Chondrocyte (in vitro differentiated cells): Measurements from ENCODE around the gene GRIK1. TPM values are rescaled to one million over a fixed set of nuclear protein-coding genes. Genes with fewer than 3 reads are reported as not detected.
"Not testable (repeated sequence)": the region's sequence is repeated elsewhere in the genome, so short reads cannot be mapped to it uniquely, and the experiment has no call there.

Experiments used
- DNase-seq: peaks from one replicate; pipeline ENCODE4 v3.0.0; 2021; ENCODE audit warnings: mixed read lengths, low spot score
- H3K27ac Mint-ChIP-seq: one replicate; pipeline ENCODE4 v1.8.0; 2021; ENCODE audit warnings: mild to moderate bottlenecking, moderate library complexity, mixed read lengths; ENCODE audit not compliant: unreplicated experiment
- H3K27me3 Mint-ChIP-seq: 2 replicates; pipeline ENCODE4 v1.8.0; 2021; ENCODE audit warnings: low read depth, mixed read lengths
- H3K36me3 Mint-ChIP-seq: 2 replicates; pipeline ENCODE4 v1.8.0; 2021; ENCODE audit warnings: low read depth, mixed read lengths
- H3K4me1 Mint-ChIP-seq: 2 replicates; pipeline ENCODE4 v1.8.0; 2021; ENCODE audit warnings: low read depth, mild to moderate bottlenecking, mixed read lengths
- H3K4me3 Mint-ChIP-seq: one replicate; pipeline ENCODE4 v1.8.0; 2021; ENCODE audit warnings: mild to moderate bottlenecking, moderate library complexity, mixed read lengths; ENCODE audit not compliant: unreplicated experiment
- H3K9me3 Mint-ChIP-seq: 2 replicates; pipeline ENCODE4 v1.8.0; 2021; ENCODE audit warnings: low read depth, mixed read lengths
- total RNA-seq: library from RNA; stranded (reverse); gene quantifications from 3 replicates; pipeline ENCODE4 v1.2.1, GENCODE V29; 2021
- TF ChIP-seq, protein P1 (sequence below): fragments of 200-600 bp; sonication (generic); IDR thresholded peaks from 2 replicates; pipeline ENCODE4 v1.5.0; 2021; ENCODE audit warnings: antibody characterized with exemption, mild to moderate bottlenecking, moderate library complexity

The GRIK1 gene
- total RNA-seq, 1 donor from 2014 or later: 1.2 TPM

DNA sequence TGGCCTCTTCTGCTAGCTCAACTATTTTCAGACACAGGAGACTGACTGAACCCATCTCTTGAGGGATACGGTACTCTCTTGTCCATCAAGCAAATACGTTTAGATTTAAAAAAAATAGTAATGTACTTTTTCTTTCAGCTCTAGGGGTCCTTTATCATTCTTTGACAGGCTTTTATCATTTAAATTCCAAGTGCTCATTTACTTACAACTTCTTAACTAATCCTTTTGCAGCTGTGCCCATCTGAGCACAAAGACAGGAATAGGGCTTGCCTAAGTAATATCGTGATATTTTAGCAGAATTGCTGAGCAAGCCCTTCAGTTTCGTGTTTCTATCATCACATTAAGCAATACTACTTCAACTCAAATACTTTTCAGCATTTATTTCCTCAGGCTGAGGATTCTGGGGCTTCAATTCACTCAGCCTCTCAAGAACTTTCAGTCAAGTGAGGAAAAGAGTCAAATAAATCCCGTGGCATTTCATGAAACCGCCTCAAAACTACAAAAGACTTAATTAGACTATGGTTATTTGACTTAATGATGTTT is 323.5 kb downstream of the GRIK1 start:
- no peaks in the 10 kb centered on the region for H3K4me1 Mint-ChIP-seq
- no peak overlapping the region for H3K27ac Mint-ChIP-seq
- no peaks in the 10 kb centered on the region for H3K27me3 Mint-ChIP-seq
- no peak overlapping the region for H3K4me3 Mint-ChIP-seq
- no peaks in the 10 kb centered on the region for H3K36me3 Mint-ChIP-seq
- no peak for DNase-seq
- TF ChIP-seq, protein P1, sequence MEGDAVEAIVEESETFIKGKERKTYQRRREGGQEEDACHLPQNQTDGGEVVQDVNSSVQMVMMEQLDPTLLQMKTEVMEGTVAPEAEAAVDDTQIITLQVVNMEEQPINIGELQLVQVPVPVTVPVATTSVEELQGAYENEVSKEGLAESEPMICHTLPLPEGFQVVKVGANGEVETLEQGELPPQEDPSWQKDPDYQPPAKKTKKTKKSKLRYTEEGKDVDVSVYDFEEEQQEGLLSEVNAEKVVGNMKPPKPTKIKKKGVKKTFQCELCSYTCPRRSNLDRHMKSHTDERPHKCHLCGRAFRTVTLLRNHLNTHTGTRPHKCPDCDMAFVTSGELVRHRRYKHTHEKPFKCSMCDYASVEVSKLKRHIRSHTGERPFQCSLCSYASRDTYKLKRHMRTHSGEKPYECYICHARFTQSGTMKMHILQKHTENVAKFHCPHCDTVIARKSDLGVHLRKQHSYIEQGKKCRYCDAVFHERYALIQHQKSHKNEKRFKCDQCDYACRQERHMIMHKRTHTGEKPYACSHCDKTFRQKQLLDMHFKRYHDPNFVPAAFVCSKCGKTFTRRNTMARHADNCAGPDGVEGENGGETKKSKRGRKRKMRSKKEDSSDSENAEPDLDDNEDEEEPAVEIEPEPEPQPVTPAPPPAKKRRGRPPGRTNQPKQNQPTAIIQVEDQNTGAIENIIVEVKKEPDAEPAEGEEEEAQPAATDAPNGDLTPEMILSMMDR: no peak
- H3K9me3 Mint-ChIP-seq: peaks cover 4% of the 10 kb centered on the region

DNA sequence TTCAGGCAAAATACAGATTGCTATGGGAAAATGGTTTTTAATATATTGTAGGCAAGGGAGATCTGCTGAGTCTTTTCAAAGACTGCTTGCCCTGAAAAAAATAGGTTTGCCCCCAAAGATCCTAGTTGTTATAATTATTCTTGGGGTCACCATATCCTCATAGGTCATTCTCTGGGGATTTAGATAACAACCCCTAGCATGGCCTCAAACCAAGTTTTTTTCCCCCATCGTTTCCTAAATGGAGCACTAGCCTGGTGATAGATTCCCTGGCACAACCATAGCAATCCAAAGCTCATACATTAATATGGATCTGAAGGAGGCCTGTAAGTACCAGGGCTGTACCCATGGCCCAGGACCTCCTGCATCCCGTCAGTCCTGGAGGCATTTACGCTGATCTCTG is 325.9 kb downstream of the GRIK1 start:
- TF ChIP-seq, protein P1: no peak
- H3K27ac Mint-ChIP-seq: no peak overlapping the region
- H3K36me3 Mint-ChIP-seq: no peaks in the 10 kb centered on the region
- no peaks in the 10 kb centered on the region for H3K27me3 Mint-ChIP-seq
- H3K4me3 Mint-ChIP-seq: no peak overlapping the region
- peaks cover 4% of the 10 kb centered on the region for H3K4me1 Mint-ChIP-seq
- DNase-seq: no peak
- peaks cover 12% of the 10 kb centered on the region for H3K9me3 Mint-ChIP-seq

DNA sequence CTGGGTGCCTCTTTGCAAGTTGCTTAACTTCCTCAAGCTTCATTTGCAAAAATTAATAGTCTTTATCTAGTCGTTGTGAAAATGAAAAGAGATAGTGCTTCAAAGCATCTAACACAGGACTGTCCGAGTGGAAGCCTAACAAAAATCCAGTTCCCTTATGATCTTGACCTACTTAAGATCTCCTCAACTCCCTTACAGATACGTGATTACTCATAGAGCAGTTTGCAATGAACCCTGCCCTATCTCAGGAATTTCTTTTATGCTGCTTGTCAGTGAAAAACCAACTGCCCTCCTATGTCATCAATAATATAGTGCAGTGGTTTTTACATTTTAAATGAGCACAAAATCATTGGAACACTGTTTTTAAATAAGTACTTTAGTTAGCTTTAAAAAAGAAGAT is 326.8 kb downstream of the GRIK1 start:
- Mint-ChIP-seq H3K9me3 (peaks cover 8% of the 10 kb centered on the region), H3K36me3 (no peaks in the 10 kb centered on the region), H3K4me1 (peaks cover 4% of the 10 kb centered on the region), H3K4me3 (no peak overlapping the region), H3K27me3 (no peaks in the 10 kb centered on the region), H3K27ac (no peak overlapping the region)
- no peak for DNase-seq
- TF ChIP-seq, protein P1: no peak

DNA sequence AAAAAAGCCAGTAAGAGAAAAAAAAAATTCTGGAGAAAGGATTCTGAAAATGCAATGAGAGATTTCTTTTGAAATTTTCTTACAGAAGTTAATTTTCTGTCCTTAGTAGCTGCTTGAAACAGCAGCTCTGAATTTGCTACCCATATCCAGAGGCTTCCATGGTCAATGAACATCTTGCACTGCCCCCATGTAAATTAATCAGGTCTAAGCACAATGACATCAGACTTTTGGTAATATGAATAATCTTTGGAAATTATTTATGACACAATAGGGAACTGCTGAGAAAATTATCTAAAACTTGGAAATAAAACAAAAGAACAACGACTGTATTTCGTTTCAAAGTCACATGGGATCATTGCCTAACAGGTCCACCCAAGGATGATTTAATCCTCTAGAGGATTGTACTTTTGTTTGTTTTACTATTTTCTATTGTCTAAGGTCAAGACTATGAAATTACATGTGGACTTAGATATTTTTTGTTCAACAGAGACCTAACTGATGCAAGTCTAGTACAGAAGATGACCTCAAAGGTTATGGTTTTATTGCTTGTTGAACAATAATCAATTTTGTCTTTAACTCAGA is 328.9 kb downstream of the GRIK1 start:
- H3K9me3 Mint-ChIP-seq: peaks cover 8% of the 10 kb centered on the region
- H3K4me1 Mint-ChIP-seq: peaks cover 4% of the 10 kb centered on the region
- H3K27me3 Mint-ChIP-seq: no peaks in the 10 kb centered on the region
- no peak overlapping the region for H3K27ac Mint-ChIP-seq
- no peaks in the 10 kb centered on the region for H3K36me3 Mint-ChIP-seq
- no peak overlapping the region for H3K4me3 Mint-ChIP-seq
- TF ChIP-seq, protein P1: no peak
- DNase-seq: no peak

DNA sequence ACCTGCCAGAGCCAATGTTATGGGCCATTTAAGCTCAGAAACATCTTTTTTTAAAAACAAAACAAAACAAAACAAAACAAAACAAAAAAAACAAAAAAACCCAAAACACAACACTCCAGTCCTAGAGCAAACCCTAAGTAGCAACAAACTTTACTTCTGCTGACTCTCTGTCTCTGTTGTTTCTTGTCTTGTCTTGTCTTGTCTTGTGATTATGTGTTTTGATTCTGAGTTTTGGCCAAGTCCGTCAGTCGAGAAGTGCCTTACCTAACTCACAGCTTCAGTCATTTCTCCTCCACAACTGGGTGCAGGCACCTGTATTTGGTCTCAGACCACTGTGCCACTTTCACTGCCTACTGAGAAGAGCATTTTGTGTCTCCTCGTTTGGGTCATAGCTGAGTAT is 333.2 kb downstream of the GRIK1 start:
- Mint-ChIP-seq H3K4me3 (no peak overlapping the region), H3K36me3 (no peaks in the 10 kb centered on the region), H3K9me3 (peaks cover 8% of the 10 kb centered on the region), H3K27ac (no peak overlapping the region), H3K27me3 (no peaks in the 10 kb centered on the region), H3K4me1 (peaks cover 4% of the 10 kb centered on the region)
- no peak for DNase-seq
- TF ChIP-seq, protein P1: no peak

DNA sequence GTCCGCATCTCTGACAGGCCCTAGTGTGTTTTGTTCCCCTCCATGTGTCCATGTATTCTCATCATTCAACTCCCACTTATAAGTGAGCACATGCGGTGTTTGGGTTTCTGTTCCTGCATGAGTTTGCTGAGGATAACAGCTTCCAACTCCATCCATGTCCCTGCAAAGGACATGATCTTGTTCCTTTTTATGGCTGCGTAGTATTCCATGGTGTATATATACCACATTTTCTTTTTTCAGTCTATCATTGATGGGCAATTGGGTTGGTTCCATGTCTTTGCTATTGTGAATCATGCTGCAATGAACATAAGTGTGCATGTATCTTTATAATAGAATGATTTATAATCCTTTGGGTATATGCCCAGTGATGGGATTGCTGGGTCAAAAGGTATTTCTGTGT is 334.6 kb downstream of the GRIK1 start:
- H3K36me3 Mint-ChIP-seq, H3K27ac Mint-ChIP-seq, H3K4me3 Mint-ChIP-seq, H3K9me3 Mint-ChIP-seq, H3K4me1 Mint-ChIP-seq, DNase-seq, H3K27me3 Mint-ChIP-seq: not testable (repeated sequence)
